Endometrium (tissue), 2 donors: ENCODE data around the gene LIPI.
"Not testable (repeated sequence)": the region's sequence is repeated elsewhere in the genome, so short reads cannot be mapped to it uniquely, and the experiment has no call there.

ENCODE experiments used
- FAIRE-seq: peaks from 2 replicates; lab custom pipeline; 2012; peaks lifted over from hg19 to GRCh38; lab: Jason Lieb, UNC
- donor health status: control.
- donor health status: control.

The LIPI gene

GRCh38 chr21:14116080-14116481, 94.7 kb downstream of the LIPI start:
- FAIRE-seq, result no peak

- FAIRE-seq, result no peak
Observed at GRCh38 chr21:14115646-14116045, 95.1 kb downstream of the LIPI start.

GRCh38 chr21:14114251-14114650, 96.5 kb downstream of the LIPI start:
- FAIRE-seq, result no peak

- FAIRE-seq, result not testable (repeated sequence)
Observed at GRCh38 chr21:14104564-14104963, 106.2 kb downstream of the LIPI start.

- no peak for FAIRE-seq
Observed at GRCh38 chr21:14099570-14099969, 111.2 kb downstream of the LIPI start.

- no peak for FAIRE-seq
Observed at GRCh38 chr21:14097881-14098499, 112.8 kb downstream of the LIPI start.

GRCh38 chr21:14096577-14096976, 114.2 kb downstream of the LIPI start:
- FAIRE-seq, result no peak

- FAIRE-seq, result no peak
Observed at GRCh38 chr21:14096172-14096571, 114.6 kb downstream of the LIPI start.

GRCh38 chr21:14095056-14095455, 115.7 kb downstream of the LIPI start:
- no peak for FAIRE-seq

- no peak for FAIRE-seq
Observed at GRCh38 chr21:14092834-14093560, 117.8 kb downstream of the LIPI start.

- FAIRE-seq, result not testable (repeated sequence)
Observed at GRCh38 chr21:14090184-14090583, 120.6 kb downstream of the LIPI start.

- FAIRE-seq, result no peak
Observed at GRCh38 chr21:14088391-14088790, 122.4 kb downstream of the LIPI start.

GRCh38 chr21:14086553-14086952, 124.2 kb downstream of the LIPI start:
- FAIRE-seq, result no peak

GRCh38 chr21:14084701-14085100, 126.1 kb downstream of the LIPI start:
- FAIRE-seq, result no peak

GRCh38 chr21:14084068-14084501, 126.7 kb downstream of the LIPI start:
- FAIRE-seq, result no peak

- FAIRE-seq, result no peak
Observed at GRCh38 chr21:14080764-14081096, 130.0 kb downstream of the LIPI start.

- FAIRE-seq, result no peak
Observed at GRCh38 chr21:14080040-14080763, 130.6 kb downstream of the LIPI start.

- FAIRE-seq, result no peak
Observed at GRCh38 chr21:14078746-14079375, 131.9 kb downstream of the LIPI start.

- no peak for FAIRE-seq
Observed at GRCh38 chr21:14076143-14076806, 134.5 kb downstream of the LIPI start.

- FAIRE-seq, result no peak
Observed at GRCh38 chr21:14075346-14076142, 135.2 kb downstream of the LIPI start.

- FAIRE-seq, result no peak
Observed at GRCh38 chr21:14074177-14074576, 136.6 kb downstream of the LIPI start.
